IMR-90 (cell line): ENCODE measurements around the gene GATD1. TPM values are rescaled to one million over a fixed set of nuclear protein-coding genes. Genes with fewer than 3 reads are reported as not detected.

ENCODE experiments used
- CHD1 ChIP-seq: IDR thresholded peaks from 2 replicates; pipeline ENCODE4 v1.6.1; 2012; ENCODE audit warnings: low read depth, low read length, improper control_type of control experiment
- RAD21 ChIP-seq: IDR thresholded peaks from 2 replicates; pipeline ENCODE4 v1.6.1; 2012; ENCODE audit warnings: low read length, improper control_type of control experiment
- SMC3 ChIP-seq: fragments of 150-350 bp; IDR thresholded peaks from 2 replicates; pipeline ENCODE4 v1.6.1; 2016; ENCODE audit warnings: low read depth, mild to moderate bottlenecking, antibody characterized with exemption, low read length, moderate library complexity
- polyA plus RNA-seq, 3 experiments: library from polyadenylated mRNA; depleted of rRNA; stranded (reverse); fragments of >200 nt; gene quantifications; 2 replicates each; pipeline ENCODE4 v1.2.3, GENCODE V29; 2012; ENCODE audit warnings: low replicate concordance in 1 of 3
- total RNA-seq: library from RNA; depleted of rRNA; stranded (reverse); fragments of >200 nt; gene quantifications from 2 replicates; pipeline ENCODE4 v1.2.3, GENCODE V29; 2012

Gene GATD1
- total and polyA plus RNA-seq, 2 of the 4 experiments (the other 2 are of a cell fraction): 3.0 to 52.5 TPM

DNA sequence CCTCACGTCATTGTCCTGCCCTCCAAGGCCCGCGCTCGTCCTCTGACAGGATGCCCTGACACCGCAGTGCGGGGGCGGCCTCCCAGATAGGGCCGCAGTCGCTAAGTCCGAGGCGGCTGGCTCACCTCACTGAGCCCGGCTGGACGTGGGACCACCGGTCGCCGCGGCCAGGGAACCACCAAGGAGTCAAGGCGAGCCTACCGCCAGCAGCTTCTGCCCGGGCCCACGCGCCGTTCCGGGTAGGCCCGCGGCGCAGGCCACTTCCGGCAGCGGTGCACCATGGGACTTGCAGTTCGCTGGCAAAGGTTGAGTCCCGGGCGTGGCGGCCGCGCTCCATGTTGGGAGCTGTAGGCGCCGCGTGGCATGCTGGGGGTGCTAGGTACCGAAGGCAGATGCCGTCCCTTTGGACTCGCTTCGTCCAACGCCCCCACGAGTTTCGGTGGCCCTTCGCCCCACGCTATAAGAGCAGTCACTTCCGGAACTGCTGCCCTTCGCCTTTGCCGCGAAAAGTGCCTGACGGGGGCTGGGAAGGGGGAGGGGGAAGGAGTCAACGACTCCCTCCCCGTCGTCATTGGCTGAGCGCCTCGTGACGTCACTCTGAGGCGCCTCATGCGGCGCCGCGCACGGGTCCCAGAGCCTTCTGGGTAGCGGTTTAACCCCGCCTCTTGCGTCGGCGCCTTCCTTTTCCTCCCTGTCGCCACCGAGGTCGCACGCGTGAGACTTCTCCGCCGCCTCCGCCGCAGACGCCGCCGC, 32.2 kb upstream of the GATD1 start, which contains the start of gene RPLP2 (continued):
- TF ChIP-seq SMC3 (no peak), RAD21 (no peak), CHD1 (0 out of 2 replicates have a peak, but pooled peaks have one; percentile 39)
